HG02642 (cell line): Measurements from ENCODE around the gene MFAP5.
"Not testable (repeated sequence)": the region's sequence is repeated elsewhere in the genome, so short reads cannot be mapped to it uniquely, and the experiment has no call there.

ENCODE experiments used
- ATAC-seq: cut with Tn5 transposase; IDR thresholded peaks from one replicate; pipeline ENCODE4 v1.9.1; 2021; ENCODE audit warnings: mild to moderate bottlenecking; ENCODE audit not compliant: unreplicated experiment, poor library complexity

Gene MFAP5

GRCh38 chr12:8635342-8636006 is 27.2 kb downstream of the MFAP5 start:
- ATAC-seq, result not testable (repeated sequence)

GRCh38 chr12:8630131-8630530 is 32.5 kb downstream of the MFAP5 start:
- ATAC-seq, result peak; percentile 4

- ATAC-seq, result peak; percentile 94
Measured at GRCh38 chr12:8629486-8630033, 33.1 kb downstream of the MFAP5 start.

- no peak for ATAC-seq
Measured at GRCh38 chr12:8628731-8629130, 33.9 kb downstream of the MFAP5 start.

GRCh38 chr12:8624750-8625149 is 37.9 kb downstream of the MFAP5 start:
- ATAC-seq, result not testable (repeated sequence)

- no peak for ATAC-seq
Measured at GRCh38 chr12:8622646-8623045, 40.0 kb downstream of the MFAP5 start.

- no peak for ATAC-seq
Measured at GRCh38 chr12:8615206-8615605, 47.4 kb downstream of the MFAP5 start.

- not testable (repeated sequence) for ATAC-seq
Measured at GRCh38 chr12:8613881-8614280, 48.7 kb downstream of the MFAP5 start.

- ATAC-seq, result peak; percentile 37
Measured at GRCh38 chr12:8612629-8613028, 50.0 kb downstream of the MFAP5 start, which contains the start of gene AICDA. Gene AICDA (minus strand): TSS chr12:8612859. CDS start chr12:8612767, 92 bp downstream.

GRCh38 chr12:8609061-8609570 is 53.5 kb downstream of the MFAP5 start:
- no peak for ATAC-seq

GRCh38 chr12:8606890-8607289 is 55.7 kb downstream of the MFAP5 start:
- no peak for ATAC-seq

GRCh38 chr12:8605057-8605456 is 57.6 kb downstream of the MFAP5 start:
- ATAC-seq, result no peak

GRCh38 chr12:8603856-8604255 is 58.8 kb downstream of the MFAP5 start:
- ATAC-seq, result no peak

GRCh38 chr12:8603286-8603685 is 59.3 kb downstream of the MFAP5 start:
- ATAC-seq, result no peak

- no peak for ATAC-seq
Measured at GRCh38 chr12:8596561-8596960, 66.1 kb downstream of the MFAP5 start.
